ENCODE results near the gene EPGN. TPM values are rescaled to one million over a fixed set of nuclear protein-coding genes. Genes with fewer than 3 reads are reported as not detected.

The EPGN gene
- total RNA-seq, 4 donors from 2014 or later: 4.0 to 27.9 (median 16.9) TPM

- WGBS, 2 donors: 60 to 64% methylated on average over 2 of the region's 2 CpGs
- intact Hi-C loops (cut with DNase I; ENCODE audit: low total_unique reads): no loop called here
Measured at GRCh38 chr4:74318276-74318675, 10.0 kb downstream of the EPGN start.

GRCh38 chr4:74319470-74319869 lies 11.2 kb downstream of the EPGN start:
- TF ChIP-seq CTCF (IDR thresholded peaks at IDR 0.05) (no peak), POLR2A (IDR thresholded peaks at IDR 0.05) (no peak)
- intact Hi-C loops (cut with DNase I; ENCODE audit: low total_unique reads): no loop called here
- no peak for DNase-seq (ENCODE audit: low spot score in 2 of 2)
- 72 to 78% methylated on average over 6 of the region's 6 CpGs for WGBS, 2 donors
- H3K4me3 ChIP-seq (ENCODE audit: low read depth, poor library complexity, severe bottlenecking): no peak overlapping the region

More at GRCh38 chr4:74318276-74318675, 10.0 kb downstream of the EPGN start:
- TF ChIP-seq POLR2A (IDR thresholded peaks at IDR 0.05): no peak
- TF ChIP-seq CTCF (IDR thresholded peaks at IDR 0.05): no peak
- H3K4me3 ChIP-seq (ENCODE audit: low read depth, poor library complexity, severe bottlenecking): no peak overlapping the region
- no peak for DNase-seq (ENCODE audit: low spot score in 2 of 2)

GRCh38 chr4:74320559-74321118 lies 12.4 kb downstream of the EPGN start:
- no peak for DNase-seq (ENCODE audit: low spot score in 2 of 2)
- intact Hi-C loops (cut with DNase I; ENCODE audit: low total_unique reads): no loop called here
- TF ChIP-seq CTCF (IDR thresholded peaks at IDR 0.05): no peak
- TF ChIP-seq POLR2A (IDR thresholded peaks at IDR 0.05): no peak
- H3K4me3 ChIP-seq (ENCODE audit: low read depth, poor library complexity, severe bottlenecking): no peak overlapping the region
- 32 to 36% methylated on average over 4 of the region's 4 CpGs for WGBS, 2 donors

GRCh38 chr4:74322301-74322700 lies 14.0 kb downstream of the EPGN start:
- intact Hi-C loops (cut with DNase I; ENCODE audit: low total_unique reads): no loop called here
- no peak for TF ChIP-seq CTCF (IDR thresholded peaks at IDR 0.05)
- TF ChIP-seq POLR2A (IDR thresholded peaks at IDR 0.05): no peak
- H3K4me3 ChIP-seq (ENCODE audit: low read depth, poor library complexity, severe bottlenecking): no peak overlapping the region
- no peak for DNase-seq (ENCODE audit: low spot score in 2 of 2)
- 78 to 83% methylated on average over 3 of the region's 3 CpGs for WGBS, 2 donors

- 77 to 83% methylated on average over 4 of the region's 4 CpGs for WGBS, 2 donors
- intact Hi-C loops (cut with DNase I; ENCODE audit: low total_unique reads): no loop called here
- H3K4me3 ChIP-seq (ENCODE audit: low read depth, poor library complexity, severe bottlenecking): no peak overlapping the region
- DNase-seq (ENCODE audit: low spot score in 2 of 2): no peak
- no peak for TF ChIP-seq POLR2A (IDR thresholded peaks at IDR 0.05)
- TF ChIP-seq CTCF (IDR thresholded peaks at IDR 0.05): no peak
Measured at GRCh38 chr4:74323663-74324062, 15.4 kb downstream of the EPGN start.

GRCh38 chr4:74324262-74324661 lies 16.0 kb downstream of the EPGN start:
- intact Hi-C loops (cut with DNase I; ENCODE audit: low total_unique reads): no loop called here
- DNase-seq (ENCODE audit: low spot score in 2 of 2): no peak
- TF ChIP-seq CTCF (IDR thresholded peaks at IDR 0.05) (no peak), POLR2A (IDR thresholded peaks at IDR 0.05) (no peak)
- no peak overlapping the region for H3K4me3 ChIP-seq (ENCODE audit: low read depth, poor library complexity, severe bottlenecking)
- WGBS, 2 donors: 78 to 83% methylated on average over 3 of the region's 3 CpGs

Data from lower leg skin (tissue), 4 donors.